ENCODE measurements around the gene GPR35.

DNA sequence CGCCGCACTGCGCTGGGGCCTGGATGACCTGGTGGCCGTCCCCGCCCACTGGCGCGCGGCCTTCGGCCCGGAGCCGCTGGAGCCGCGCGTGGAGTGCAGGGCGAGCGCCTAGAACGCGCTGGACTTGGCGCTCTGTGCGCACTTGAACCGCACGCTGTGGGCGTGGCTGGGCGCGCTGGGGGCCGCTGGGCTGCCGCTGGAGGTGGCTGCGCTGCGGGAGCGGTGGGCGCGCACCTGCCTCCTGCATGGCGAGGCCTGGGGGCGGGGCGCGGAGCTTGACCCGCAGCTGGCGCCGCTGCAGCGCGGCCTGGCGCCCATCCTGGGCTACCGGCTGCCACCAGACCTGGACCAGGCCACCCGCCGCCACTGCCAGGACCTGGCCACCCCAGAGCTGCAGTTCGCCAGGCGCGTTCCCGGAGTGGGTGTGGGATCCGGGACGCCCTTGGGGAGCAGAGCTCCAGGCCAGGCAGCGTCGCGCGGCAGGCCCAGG, 47.5 kb downstream of the GPR35 start:
- TF ChIP-seq IRF2 (CRISPR knock-in tag; IDR thresholded peaks at IDR 0.05; ENCODE audit: borderline replicate concordance, low read depth) (no peak), ZNF138 (CRISPR knock-in tag; conservative IDR thresholded peaks at IDR 0.05) (no peak), OVOL2 (CRISPR knock-in tag; IDR thresholded peaks at IDR 0.05; ENCODE audit: borderline replicate concordance) (no peak), ESRRA (CRISPR knock-in tag; IDR thresholded peaks at IDR 0.05; ENCODE audit: borderline replicate concordance) (no peak), ZNF232 (CRISPR knock-in tag; IDR thresholded peaks at IDR 0.05) (no peak), KAT7 (CRISPR knock-in tag; IDR thresholded peaks at IDR 0.05; ENCODE audit: borderline replicate concordance) (no peak)
- TF ChIP-seq, protein P1, sequence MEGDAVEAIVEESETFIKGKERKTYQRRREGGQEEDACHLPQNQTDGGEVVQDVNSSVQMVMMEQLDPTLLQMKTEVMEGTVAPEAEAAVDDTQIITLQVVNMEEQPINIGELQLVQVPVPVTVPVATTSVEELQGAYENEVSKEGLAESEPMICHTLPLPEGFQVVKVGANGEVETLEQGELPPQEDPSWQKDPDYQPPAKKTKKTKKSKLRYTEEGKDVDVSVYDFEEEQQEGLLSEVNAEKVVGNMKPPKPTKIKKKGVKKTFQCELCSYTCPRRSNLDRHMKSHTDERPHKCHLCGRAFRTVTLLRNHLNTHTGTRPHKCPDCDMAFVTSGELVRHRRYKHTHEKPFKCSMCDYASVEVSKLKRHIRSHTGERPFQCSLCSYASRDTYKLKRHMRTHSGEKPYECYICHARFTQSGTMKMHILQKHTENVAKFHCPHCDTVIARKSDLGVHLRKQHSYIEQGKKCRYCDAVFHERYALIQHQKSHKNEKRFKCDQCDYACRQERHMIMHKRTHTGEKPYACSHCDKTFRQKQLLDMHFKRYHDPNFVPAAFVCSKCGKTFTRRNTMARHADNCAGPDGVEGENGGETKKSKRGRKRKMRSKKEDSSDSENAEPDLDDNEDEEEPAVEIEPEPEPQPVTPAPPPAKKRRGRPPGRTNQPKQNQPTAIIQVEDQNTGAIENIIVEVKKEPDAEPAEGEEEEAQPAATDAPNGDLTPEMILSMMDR (IDR thresholded peaks at IDR 0.05): no peak
- TF ChIP-seq, protein P2, sequence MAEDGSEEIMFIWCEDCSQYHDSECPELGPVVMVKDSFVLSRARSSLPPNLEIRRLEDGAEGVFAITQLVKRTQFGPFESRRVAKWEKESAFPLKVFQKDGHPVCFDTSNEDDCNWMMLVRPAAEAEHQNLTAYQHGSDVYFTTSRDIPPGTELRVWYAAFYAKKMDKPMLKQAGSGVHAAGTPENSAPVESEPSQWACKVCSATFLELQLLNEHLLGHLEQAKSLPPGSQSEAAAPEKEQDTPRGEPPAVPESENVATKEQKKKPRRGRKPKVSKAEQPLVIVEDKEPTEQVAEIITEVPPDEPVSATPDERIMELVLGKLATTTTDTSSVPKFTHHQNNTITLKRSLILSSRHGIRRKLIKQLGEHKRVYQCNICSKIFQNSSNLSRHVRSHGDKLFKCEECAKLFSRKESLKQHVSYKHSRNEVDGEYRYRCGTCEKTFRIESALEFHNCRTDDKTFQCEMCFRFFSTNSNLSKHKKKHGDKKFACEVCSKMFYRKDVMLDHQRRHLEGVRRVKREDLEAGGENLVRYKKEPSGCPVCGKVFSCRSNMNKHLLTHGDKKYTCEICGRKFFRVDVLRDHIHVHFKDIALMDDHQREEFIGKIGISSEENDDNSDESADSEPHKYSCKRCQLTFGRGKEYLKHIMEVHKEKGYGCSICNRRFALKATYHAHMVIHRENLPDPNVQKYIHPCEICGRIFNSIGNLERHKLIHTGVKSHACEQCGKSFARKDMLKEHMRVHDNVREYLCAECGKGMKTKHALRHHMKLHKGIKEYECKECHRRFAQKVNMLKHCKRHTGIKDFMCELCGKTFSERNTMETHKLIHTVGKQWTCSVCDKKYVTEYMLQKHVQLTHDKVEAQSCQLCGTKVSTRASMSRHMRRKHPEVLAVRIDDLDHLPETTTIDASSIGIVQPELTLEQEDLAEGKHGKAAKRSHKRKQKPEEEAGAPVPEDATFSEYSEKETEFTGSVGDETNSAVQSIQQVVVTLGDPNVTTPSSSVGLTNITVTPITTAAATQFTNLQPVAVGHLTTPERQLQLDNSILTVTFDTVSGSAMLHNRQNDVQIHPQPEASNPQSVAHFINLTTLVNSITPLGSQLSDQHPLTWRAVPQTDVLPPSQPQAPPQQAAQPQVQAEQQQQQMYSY (CRISPR knock-in tag; IDR thresholded peaks at IDR 0.05): no peak
- TF ChIP-seq, protein P3, sequence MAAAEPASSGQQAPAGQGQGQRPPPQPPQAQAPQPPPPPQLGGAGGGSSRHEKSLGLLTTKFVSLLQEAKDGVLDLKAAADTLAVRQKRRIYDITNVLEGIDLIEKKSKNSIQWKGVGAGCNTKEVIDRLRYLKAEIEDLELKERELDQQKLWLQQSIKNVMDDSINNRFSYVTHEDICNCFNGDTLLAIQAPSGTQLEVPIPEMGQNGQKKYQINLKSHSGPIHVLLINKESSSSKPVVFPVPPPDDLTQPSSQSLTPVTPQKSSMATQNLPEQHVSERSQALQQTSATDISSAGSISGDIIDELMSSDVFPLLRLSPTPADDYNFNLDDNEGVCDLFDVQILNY (CRISPR knock-in tag; IDR thresholded peaks at IDR 0.05): no peak
- TF ChIP-seq, protein P4, sequence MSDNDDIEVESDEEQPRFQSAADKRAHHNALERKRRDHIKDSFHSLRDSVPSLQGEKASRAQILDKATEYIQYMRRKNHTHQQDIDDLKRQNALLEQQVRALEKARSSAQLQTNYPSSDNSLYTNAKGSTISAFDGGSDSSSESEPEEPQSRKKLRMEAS (CRISPR knock-in tag; IDR thresholded peaks at IDR 0.05): no peak
